Measurements from ENCODE around the gene SLC25A22. TPM values are rescaled to one million over a fixed set of nuclear protein-coding genes. Genes with fewer than 3 reads are reported as not detected.
A peak's percentile ranks its signal among the peaks of the same experiment; 100 is the strongest.

SLC25A22 gene
- total RNA-seq, 3 donors from 2014 or later: 2.7 to 11.5 (median 4.7) TPM

- intact Hi-C loops (cut with DNase I; ENCODE audit: low total_unique reads): loop anchor here (10.0 kb wide), 1 partner anchor 209 kb away; the partner anchor contains the start of genes LMNTD2 and RASSF7
- no peaks in the 10 kb centered on the region for H3K9me3 ChIP-seq
- peak overlapping the region; percentile 42 to 69 for H3K27ac ChIP-seq
- no peaks in the 10 kb centered on the region for H3K36me3 ChIP-seq
- TF ChIP-seq, protein P1, sequence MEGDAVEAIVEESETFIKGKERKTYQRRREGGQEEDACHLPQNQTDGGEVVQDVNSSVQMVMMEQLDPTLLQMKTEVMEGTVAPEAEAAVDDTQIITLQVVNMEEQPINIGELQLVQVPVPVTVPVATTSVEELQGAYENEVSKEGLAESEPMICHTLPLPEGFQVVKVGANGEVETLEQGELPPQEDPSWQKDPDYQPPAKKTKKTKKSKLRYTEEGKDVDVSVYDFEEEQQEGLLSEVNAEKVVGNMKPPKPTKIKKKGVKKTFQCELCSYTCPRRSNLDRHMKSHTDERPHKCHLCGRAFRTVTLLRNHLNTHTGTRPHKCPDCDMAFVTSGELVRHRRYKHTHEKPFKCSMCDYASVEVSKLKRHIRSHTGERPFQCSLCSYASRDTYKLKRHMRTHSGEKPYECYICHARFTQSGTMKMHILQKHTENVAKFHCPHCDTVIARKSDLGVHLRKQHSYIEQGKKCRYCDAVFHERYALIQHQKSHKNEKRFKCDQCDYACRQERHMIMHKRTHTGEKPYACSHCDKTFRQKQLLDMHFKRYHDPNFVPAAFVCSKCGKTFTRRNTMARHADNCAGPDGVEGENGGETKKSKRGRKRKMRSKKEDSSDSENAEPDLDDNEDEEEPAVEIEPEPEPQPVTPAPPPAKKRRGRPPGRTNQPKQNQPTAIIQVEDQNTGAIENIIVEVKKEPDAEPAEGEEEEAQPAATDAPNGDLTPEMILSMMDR (IDR thresholded peaks at IDR 0.05): no peak
- TF ChIP-seq POLR2A (IDR thresholded peaks at IDR 0.05) (no peak), POLR2AphosphoS5 (IDR thresholded peaks at IDR 0.05) (no peak)
- peaks cover 7 to 12% of the 10 kb centered on the region in 2 donors for H3K4me1 ChIP-seq
- no peak for DNase-seq (ENCODE audit: low spot score in 2 of 2)
- H3K27me3 ChIP-seq: no peaks in the 10 kb centered on the region
- H3K4me3 ChIP-seq: no peak overlapping the region
These were observed 24.3 kb downstream of the SLC25A22 start for GRCh38 chr11:773830-774229.

- peak overlapping the region; percentile 42 to 69 for H3K27ac ChIP-seq
- H3K36me3 ChIP-seq: no peaks in the 10 kb centered on the region
- TF ChIP-seq POLR2AphosphoS5 (IDR thresholded peaks at IDR 0.05) (no peak), POLR2A (IDR thresholded peaks at IDR 0.05) (no peak)
- TF ChIP-seq, protein P1 (IDR thresholded peaks at IDR 0.05): no peak
- DNase-seq (ENCODE audit: low spot score in 2 of 2): no peak
- intact Hi-C loops (cut with DNase I; ENCODE audit: low total_unique reads): loop anchor here (10.0 kb wide), 1 partner anchor 209 kb away; the partner anchor contains the start of genes LMNTD2 and RASSF7
- H3K4me3 ChIP-seq: no peak overlapping the region
- no peaks in the 10 kb centered on the region for H3K9me3 ChIP-seq
- no peaks in the 10 kb centered on the region for H3K27me3 ChIP-seq
- peaks cover 7 to 12% of the 10 kb centered on the region in 2 donors for H3K4me1 ChIP-seq
These were observed 24.7 kb downstream of the SLC25A22 start for GRCh38 chr11:773425-773824.

DNA sequence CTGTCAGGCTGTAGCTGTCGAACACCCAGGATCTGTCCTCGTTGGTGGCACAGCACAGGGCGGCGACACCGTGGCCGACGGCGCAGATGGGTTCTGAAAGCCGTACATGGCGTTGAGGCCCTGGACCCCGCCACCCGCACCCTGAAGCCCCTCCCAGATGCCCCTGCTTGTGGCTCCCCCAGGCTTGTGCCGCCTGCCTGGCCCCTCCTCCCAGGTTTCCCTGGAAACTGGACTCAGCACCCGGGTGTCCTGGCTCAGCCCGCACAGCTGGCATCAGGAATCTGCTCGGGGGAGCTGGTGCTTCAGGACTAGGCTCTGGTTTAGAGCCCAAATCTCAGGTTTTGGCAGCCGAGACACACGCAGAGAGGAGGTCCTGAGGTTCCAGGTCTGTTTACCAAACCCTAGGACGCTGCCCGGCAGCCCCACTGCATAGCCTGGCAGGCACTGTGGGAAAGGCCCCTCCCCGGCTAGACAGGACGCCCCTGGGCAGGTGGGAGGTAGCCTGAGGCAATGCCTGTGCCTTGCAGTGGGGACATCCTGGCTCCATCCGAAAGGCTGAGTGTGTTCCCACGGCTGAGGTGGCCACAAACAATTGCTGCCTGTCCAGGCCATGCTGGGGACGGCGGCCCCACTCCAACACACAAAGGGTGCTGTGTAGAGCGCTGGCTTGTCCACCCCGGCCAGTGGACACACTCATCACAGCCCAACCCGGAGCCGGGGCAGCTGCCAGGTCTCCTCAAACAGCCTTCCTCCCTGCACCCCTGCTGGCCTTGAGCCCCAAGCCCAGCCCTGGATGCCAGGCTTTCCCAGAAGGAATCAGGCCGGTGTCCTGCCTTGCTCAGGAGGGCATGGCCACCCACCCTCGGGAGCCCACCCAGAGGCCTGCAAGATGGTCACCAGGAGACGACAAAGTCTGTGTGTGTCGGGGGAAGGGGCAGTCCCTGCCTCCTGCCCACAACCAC lies 25.4 kb downstream of the SLC25A22 start:
- Histone ChIP-seq H3K9me3 (no peaks in the 10 kb centered on the region), H3K4me3 (peak overlapping the region in 1 of 3 donors; percentile 5), H3K27ac (peak overlapping the region; percentile 42 to 69), H3K4me1 (peaks cover 7 to 8% of the 10 kb centered on the region in 2 donors), H3K27me3 (no peaks in the 10 kb centered on the region), H3K36me3 (no peaks in the 10 kb centered on the region)
- intact Hi-C loops (cut with DNase I; ENCODE audit: low total_unique reads): loop anchor here (10.0 kb wide), 1 partner anchor 208 kb away; the partner anchor contains the start of genes LMNTD2 and RASSF7
- DNase-seq (ENCODE audit: low spot score in 2 of 2): peak in 1 of 2 donors; percentile 50
- TF ChIP-seq POLR2AphosphoS5 (IDR thresholded peaks at IDR 0.05): no peak
- TF ChIP-seq POLR2A (IDR thresholded peaks at IDR 0.05): no peak
- TF ChIP-seq, protein P1 (IDR thresholded peaks at IDR 0.05): no peak

DNA sequence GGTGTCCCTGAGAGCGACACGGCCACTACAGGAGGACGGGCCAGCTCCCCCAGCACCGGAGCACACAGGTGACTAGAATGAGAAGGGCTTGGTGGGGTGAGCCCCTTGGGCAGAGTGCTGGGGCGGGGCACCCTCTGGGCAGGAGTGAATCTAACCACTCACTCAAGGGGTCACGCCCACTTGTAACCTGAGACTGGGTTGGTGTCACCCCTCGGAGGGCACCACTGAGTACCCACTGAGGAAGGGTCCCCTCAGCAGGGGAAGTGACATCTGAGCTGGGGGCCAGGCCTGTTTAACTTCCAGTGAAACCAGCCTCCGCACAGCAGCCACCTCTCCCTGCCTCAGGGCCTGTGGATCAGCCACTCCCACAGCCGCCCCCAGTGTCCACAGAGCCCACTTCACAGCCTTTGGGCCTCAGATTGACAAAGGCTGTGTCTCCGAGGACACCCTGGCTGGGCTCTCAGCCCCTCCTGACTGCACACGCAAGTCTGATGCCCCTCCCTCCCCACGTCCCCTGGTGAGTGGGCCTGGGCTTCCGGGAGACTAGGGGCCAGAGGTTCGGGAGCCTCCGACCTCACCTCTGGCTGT lies 26.4 kb downstream of the SLC25A22 start:
- no peak for DNase-seq (ENCODE audit: low spot score in 2 of 2)
- H3K36me3 ChIP-seq: no peaks in the 10 kb centered on the region
- no peak overlapping the region for H3K4me3 ChIP-seq
- peaks cover 7 to 8% of the 10 kb centered on the region in 2 donors for H3K4me1 ChIP-seq
- intact Hi-C loops (cut with DNase I; ENCODE audit: low total_unique reads): loop anchor here (10.0 kb wide), 1 partner anchor 207 kb away; the partner anchor contains the start of genes LMNTD2 and RASSF7
- no peaks in the 10 kb centered on the region for H3K27me3 ChIP-seq
- H3K27ac ChIP-seq: peak overlapping the region in 1 of 2 donors; percentile 69
- TF ChIP-seq POLR2A (IDR thresholded peaks at IDR 0.05): no peak
- TF ChIP-seq POLR2AphosphoS5 (IDR thresholded peaks at IDR 0.05): no peak
- TF ChIP-seq, protein P1 (IDR thresholded peaks at IDR 0.05): no peak
- H3K9me3 ChIP-seq: no peaks in the 10 kb centered on the region

Data from breast epithelium (tissue), 4 donors.